Measurements from ENCODE around the gene SUSD2. TPM values are rescaled to one million over a fixed set of nuclear protein-coding genes. Genes with fewer than 3 reads are reported as not detected.
"Not testable (repeated sequence)": the region's sequence is repeated elsewhere in the genome, so short reads cannot be mapped to it uniquely, and the experiment has no call there.

SUSD2 gene, protein sequence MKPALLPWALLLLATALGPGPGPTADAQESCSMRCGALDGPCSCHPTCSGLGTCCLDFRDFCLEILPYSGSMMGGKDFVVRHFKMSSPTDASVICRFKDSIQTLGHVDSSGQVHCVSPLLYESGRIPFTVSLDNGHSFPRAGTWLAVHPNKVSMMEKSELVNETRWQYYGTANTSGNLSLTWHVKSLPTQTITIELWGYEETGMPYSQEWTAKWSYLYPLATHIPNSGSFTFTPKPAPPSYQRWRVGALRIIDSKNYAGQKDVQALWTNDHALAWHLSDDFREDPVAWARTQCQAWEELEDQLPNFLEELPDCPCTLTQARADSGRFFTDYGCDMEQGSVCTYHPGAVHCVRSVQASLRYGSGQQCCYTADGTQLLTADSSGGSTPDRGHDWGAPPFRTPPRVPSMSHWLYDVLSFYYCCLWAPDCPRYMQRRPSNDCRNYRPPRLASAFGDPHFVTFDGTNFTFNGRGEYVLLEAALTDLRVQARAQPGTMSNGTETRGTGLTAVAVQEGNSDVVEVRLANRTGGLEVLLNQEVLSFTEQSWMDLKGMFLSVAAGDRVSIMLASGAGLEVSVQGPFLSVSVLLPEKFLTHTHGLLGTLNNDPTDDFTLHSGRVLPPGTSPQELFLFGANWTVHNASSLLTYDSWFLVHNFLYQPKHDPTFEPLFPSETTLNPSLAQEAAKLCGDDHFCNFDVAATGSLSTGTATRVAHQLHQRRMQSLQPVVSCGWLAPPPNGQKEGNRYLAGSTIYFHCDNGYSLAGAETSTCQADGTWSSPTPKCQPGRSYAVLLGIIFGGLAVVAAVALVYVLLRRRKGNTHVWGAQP
- polyA plus RNA-seq (2012; ENCODE audit: insufficient read depth, insufficient read length, low read depth) = 1.6 TPM

DNA sequence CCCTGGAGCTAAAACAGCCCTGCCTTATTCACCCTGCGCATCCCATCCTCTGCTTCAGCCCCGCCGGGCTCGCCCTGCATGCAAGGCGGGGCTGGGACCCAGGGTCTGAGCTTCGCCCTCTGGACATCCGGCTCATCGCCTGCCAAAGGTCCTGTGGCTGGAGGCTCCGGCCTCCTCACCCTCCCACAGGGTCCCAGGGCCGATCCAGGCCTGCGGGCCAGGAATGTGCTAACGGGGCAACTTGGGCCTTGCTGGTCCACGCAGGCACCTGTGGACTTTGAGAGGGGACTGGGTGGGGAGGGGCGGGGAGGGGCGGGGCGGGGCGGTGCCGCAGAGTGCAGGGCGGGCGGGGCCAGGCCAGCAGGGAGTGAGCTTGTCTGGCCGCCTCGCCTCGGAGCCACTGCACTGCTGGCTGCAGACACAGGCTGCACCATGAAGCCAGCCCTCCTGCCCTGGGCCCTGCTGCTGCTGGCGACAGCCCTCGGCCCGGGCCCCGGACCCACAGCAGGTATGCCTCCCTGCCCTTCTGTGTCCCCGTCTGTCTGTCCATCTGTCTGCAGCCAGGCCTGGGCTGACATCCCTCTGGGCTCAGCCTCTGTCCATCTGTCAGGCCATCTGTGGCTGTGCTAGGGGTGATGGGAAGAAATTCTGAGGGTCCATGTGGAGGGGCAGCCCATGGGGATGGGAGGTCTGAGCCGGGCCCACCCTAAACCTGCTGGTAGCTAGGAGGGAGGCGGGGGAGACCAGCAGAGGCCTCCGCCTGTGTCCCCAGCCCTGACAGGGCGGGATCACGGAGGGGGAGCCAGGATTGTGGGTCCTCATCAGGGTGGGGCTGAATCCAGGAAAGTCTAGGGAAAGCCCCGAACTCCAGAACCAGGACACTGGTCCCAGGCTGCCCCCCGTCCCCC, at the start of gene SUSD2:
Gene SUSD2, plus strand, starts transcription at position 400 of the 908 bp plus-strand sequence. Its CDS starts 33 bp downstream, at position 433.
- no peaks in the 10 kb centered on the region for H3K9me3 ChIP-seq
- H3K4me1 ChIP-seq = peaks cover 3% of the 10 kb centered on the region
- H3K36me3 ChIP-seq = no peaks in the 10 kb centered on the region; the same call in 1 of the 2 replicates
- DNase-seq = peak; percentile 53
- no peaks in the 10 kb centered on the region for H3K27me3 ChIP-seq
- no peak within 1 kb of the TSS for H3K4me3 ChIP-seq (ENCODE audit: low read depth, low read length)
- TF ChIP-seq, protein P1, sequence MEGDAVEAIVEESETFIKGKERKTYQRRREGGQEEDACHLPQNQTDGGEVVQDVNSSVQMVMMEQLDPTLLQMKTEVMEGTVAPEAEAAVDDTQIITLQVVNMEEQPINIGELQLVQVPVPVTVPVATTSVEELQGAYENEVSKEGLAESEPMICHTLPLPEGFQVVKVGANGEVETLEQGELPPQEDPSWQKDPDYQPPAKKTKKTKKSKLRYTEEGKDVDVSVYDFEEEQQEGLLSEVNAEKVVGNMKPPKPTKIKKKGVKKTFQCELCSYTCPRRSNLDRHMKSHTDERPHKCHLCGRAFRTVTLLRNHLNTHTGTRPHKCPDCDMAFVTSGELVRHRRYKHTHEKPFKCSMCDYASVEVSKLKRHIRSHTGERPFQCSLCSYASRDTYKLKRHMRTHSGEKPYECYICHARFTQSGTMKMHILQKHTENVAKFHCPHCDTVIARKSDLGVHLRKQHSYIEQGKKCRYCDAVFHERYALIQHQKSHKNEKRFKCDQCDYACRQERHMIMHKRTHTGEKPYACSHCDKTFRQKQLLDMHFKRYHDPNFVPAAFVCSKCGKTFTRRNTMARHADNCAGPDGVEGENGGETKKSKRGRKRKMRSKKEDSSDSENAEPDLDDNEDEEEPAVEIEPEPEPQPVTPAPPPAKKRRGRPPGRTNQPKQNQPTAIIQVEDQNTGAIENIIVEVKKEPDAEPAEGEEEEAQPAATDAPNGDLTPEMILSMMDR (IDR thresholded peaks at IDR 0.05; ENCODE audit: low read depth, low read length) = no peak

DNA sequence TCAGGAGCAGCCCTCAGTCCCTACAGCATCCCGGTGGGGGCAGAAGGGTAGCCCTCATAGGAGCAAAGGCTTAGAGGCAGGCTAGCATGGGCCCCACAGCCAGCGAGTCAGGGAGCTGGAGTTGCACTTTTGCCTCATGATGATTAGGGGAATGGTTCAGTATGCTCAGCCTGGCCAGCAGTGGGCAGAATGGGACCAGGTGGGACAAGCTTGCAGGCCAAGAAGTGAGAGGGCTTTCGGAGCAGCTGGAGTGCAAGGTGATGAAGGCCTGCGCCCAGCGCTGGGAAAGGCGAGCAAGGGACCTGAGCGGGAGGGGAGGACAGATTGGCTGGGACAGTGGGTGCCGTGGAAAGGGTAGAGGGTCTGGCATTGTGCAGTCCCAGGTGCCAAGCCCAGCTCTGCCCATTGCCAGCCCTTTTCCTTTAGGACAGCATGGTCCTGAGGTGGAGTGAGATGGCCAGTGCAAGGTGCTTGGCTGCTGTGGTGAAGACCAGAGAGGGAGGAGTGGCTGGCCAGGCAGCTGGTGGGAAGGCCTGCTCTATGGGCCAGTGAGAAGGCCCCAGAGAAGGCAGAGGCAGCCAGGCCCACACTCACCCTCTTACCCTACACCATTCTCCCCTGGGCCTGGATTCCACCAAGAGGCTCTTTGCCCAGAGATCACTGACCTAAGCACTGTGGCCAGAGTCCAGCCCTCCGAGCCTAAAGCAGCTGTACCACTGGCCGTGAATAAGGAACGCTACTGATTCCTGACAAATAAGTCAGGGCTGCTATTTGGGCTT, 47.9 kb upstream of the SUSD2 start:
- TF ChIP-seq, protein P1 (IDR thresholded peaks at IDR 0.05; ENCODE audit: low read depth, low read length) = peak; percentile 34
- no peak overlapping the region for H3K4me3 ChIP-seq (ENCODE audit: low read depth, low read length)
- no peak for DNase-seq
- peaks cover 38% of the 10 kb centered on the region for H3K36me3 ChIP-seq
- no peaks in the 10 kb centered on the region for H3K9me3 ChIP-seq
- 0 out of 2 replicates have a peak, but pooled peaks cover 2% of the 10 kb centered on the region for H3K4me1 ChIP-seq
- H3K27me3 ChIP-seq = no peaks in the 10 kb centered on the region

DNA sequence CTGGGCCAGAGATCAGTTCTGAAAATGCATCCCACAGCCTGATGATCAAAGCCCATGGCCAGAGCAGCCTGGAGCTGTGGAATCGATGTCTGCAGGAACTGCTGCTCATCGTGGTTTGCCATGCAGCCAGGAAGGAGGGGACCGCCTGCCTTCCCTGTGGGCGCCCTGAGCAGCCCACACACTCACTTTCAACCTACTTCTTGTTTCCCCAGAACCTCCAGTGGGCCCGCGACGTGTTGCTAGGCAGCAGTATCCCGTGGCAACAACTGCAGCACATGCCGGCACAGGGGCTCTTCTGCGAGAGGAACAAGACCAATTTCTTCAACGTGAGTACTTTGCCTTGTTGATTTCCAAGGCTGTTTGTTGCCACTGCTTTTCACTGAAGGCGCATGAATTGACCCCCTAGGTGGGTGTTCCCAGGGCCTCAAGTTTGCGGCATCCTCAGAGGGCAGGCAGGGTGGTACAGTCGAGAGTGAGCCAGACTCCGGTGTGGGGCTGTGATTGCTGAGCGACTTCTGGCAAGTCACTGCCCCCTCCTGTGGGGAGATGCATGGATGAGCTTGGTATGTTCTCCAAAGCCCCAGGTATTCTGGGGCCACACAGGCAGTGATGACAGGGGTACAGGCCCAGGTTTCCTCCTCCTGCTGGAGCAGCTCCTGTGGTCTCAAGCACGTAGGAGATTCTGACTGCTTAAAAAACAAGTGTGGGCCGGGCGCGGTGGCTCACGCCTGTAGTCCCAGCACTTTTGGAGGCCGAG, 47.0 kb upstream of the SUSD2 start:
- 0 out of 2 replicates have a peak, but pooled peaks cover 3% of the 10 kb centered on the region for H3K4me1 ChIP-seq
- peak; percentile 30 for DNase-seq
- no peaks in the 10 kb centered on the region for H3K9me3 ChIP-seq
- no peak overlapping the region for H3K4me3 ChIP-seq (ENCODE audit: low read depth, low read length)
- TF ChIP-seq, protein P1 (IDR thresholded peaks at IDR 0.05; ENCODE audit: low read depth, low read length) = no peak
- H3K27me3 ChIP-seq = no peaks in the 10 kb centered on the region
- H3K36me3 ChIP-seq = peaks cover 39% of the 10 kb centered on the region

DNA sequence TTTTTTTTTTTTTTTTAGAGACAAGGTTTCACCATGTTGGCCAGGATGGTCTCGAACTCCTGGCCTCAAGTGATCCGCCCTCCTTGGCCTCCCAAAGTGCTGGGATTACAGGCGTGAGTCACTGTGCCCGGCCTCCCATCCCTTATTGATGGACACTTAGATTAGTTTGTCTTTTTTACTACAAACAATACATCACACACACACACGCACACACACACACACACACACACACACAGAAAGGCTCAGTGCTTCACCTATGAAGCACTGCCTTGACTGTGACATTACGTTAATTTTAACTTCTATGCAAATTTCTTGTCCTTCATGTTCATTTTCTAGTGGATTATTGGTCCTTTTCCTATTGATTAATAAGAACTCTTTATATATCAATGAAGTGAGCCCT, 44.8 kb upstream of the SUSD2 start:
- H3K36me3 ChIP-seq = peaks cover 36% of the 10 kb centered on the region
- H3K27me3 ChIP-seq; H3K9me3 ChIP-seq; DNase-seq; H3K4me1 ChIP-seq; H3K4me3 ChIP-seq (ENCODE audit: low read depth, low read length): not testable (repeated sequence)

DNA sequence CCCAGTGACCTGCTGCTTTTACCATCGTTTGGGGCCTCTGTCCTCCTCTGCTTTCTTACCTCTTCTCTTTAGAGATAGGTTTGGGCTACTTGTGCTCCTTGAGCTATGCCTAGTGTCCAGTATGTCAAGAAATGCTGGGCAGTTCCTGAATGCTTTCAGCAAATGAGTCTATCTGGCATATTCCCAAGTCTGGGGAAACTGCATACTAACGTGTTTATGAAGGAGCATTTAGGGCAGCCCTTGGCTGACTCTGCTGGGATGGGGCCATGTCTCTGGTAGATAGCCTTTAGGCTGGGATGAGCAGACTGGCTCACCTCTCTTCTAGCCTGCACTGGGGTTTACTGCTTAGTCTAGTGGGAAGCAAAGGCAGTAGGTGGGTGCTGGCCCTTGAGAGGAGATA, 43.7 kb upstream of the SUSD2 start:
- no peak for DNase-seq
- Histone ChIP-seq H3K9me3 (no peaks in the 10 kb centered on the region), H3K27me3 (no peaks in the 10 kb centered on the region), H3K36me3 (peaks cover 34% of the 10 kb centered on the region), H3K4me1 (0 out of 2 replicates have a peak, but pooled peaks cover 3% of the 10 kb centered on the region), H3K4me3 (ENCODE audit: low read depth, low read length) (no peak overlapping the region)
- TF ChIP-seq, protein P1 (IDR thresholded peaks at IDR 0.05; ENCODE audit: low read depth, low read length) = no peak
